AG08395 (cell line): ENCODE measurements around the gene SLC41A1.
A peak's percentile ranks its signal among the peaks of the same experiment; 100 is the strongest.

Source experiments
- DNase-seq: peaks from one replicate; pipeline ENCODE4 v3.0.0; 2012; ENCODE audit warnings: mixed read lengths, low spot score

The SLC41A1 gene

GRCh38 chr1:205787287-205787916, 25.6 kb downstream of the SLC41A1 start:
- DNase-seq, result no peak

GRCh38 chr1:205786601-205787000, 26.4 kb downstream of the SLC41A1 start:
- DNase-seq, result no peak

DNA sequence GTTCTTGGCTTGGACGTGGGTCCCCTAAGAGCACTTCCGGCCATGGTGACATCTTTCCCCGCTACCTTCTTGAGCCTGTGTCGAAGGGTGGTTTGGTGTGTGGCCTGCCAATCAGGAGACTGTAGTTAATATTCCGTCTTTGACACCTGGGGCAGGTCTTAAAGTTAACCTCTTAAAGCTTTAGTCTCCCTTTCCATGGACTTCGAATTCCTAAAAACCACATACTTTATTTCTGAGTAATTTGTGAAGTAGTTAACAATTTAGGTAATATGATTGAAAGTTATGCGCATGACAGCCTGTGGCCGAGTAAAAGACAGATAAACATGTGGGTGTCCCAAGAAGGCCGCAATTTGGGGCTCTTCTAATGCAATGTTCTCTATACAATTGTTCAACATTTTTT, 27.6 kb downstream of the SLC41A1 start:
- DNase-seq, result no peak

DNA sequence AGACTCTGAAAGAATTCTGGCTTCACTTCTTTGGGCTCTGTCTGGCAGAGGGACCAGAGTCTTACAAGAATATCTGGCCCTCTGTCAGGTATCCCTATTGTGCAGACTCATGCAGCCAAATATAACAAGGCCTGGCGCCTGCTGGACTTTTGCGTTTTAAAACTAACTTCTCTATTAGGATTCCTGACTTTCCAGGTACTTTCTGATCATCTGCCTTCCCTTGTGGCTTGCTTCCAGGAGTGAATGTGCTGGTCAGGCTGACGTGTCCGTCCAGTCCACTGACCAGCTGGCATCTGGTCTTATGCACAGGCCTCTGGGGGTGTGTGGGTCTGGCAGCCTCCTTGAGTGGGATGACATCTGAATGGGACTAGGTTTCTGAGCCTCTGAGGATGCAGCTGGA, 29.1 kb downstream of the SLC41A1 start:
- DNase-seq, result peak; percentile 35

GRCh38 chr1:205783433-205783795, 29.6 kb downstream of the SLC41A1 start:
- no peak for DNase-seq

DNA sequence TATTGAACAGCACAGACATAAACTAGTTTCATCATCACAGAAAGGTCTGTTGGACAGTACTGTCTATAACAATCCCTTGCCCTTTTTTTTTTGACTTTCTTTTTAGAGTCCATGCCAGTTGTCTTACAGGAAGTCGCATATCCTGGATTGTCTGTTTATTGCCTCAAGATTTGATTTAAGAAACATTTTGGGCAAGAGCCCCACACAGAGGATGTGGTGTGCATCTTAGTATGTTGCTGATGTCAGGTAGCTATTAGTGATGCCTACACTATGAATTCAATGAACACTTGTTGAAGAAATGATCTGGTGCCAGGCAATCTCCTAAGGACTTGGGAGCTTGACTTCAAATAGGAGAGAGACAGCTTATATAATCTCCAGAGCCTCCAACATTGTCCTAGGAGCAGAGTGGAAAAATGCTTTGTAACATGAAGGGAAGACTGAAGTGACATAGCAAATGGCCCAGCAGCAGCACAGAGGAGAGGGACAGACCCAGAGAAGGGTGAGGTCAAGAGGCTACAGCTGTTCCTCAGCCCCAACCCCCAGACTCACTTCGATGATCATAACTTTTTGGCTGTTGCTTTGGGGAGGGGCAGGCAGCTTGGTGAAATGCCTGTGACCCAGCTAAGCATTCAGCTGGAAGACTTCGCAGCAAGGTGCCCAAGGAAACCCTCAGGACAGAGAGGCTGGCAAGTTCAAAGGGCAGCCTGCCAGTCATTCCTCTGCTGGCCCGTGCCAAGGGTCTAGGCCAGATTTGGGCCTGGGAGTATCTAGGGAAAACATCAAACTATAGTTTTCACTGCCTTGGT, 30.2 kb downstream of the SLC41A1 start:
- no peak for DNase-seq

DNA sequence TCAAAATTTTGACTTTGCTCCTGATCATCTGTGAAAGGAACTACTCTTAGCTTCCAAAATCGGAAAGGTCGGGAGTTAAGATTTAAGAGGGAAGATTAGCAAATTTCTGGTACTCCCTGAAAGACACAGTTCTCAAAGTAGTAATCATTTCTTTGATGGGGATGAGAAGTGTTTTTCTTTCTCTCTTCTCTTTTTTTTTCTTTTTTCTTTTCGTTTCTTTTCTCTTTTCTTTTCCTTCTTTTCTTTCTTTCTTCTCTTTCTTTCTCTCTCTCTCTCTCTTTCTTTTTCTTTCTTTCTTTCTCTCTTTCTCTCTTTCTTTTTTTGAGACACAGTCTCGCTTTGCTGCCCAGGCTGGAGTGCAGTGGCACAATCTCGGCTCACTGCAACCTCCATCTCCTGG, 32.7 kb downstream of the SLC41A1 start:
- DNase-seq, result no peak

GRCh38 chr1:205777994-205778393, 35.0 kb downstream of the SLC41A1 start:
- DNase-seq, result no peak

- DNase-seq, result peak; percentile 40
These were observed 37.3 kb downstream of the SLC41A1 start for GRCh38 chr1:205775717-205776056.

GRCh38 chr1:205775015-205775716, 37.8 kb downstream of the SLC41A1 start, which contains the start of gene RAB29:
RAB29 (minus strand) TSS chr1:205775482; CDS start chr1:205774956, 526 bp downstream.
- peak; percentile 83 for DNase-seq

DNA sequence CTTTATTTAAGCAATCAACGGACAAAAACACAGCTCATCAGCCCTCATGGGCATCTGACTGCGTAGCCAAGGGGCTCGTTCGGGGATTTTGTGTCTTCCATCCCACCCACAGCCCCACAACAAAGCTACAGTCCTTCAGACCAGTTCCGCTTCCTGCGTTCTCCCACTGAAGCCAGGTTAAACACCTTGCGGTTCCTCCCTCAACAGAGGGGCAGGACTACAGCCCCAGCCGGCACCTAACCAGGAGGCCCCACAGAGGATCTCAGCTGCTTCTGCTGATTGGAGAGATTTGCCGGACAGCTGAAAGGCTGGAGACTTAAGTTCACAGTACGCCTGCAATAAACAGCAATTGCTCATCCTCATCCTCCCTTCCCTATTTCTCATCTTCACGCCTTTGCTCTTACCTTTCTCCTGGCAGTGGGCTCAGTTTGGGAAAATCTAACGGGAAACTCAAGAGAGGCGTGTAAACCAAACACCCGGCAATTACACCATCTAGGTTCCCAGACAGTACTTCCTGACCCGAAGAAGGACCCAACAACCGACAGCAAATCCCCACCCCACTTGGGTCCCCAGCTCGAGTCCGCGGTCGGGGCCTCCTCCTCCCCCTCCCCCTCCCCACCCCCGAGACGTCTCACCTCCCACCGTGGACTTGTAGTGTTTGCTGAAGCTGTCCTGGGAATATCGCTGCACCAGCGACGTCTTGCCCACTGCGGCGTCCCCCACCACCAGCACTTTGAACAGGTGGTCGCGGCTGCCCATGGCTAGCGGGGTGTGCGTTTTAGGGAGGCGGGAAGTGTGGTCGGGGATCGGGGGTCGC, 38.6 kb downstream of the SLC41A1 start:
- no peak for DNase-seq

DNA sequence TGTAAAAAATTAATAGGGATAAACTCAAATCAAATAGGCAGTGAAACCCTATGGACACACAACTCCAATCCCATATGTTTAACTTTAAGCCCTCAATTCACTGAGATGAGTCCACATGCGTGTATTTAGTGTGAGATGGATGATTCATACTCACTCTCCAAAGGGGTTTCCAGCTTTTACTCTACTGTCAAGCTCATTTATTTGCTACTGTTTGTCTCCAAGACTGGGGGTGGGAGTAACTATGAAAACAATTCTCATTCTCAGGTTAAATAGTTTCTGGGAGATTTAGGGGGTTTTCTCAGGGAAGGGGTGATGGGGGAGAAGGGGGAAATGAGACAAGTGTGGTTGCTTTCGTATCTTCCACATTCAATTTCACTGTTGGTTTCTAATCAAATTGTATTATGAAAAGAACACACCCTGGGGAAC, 40.4 kb downstream of the SLC41A1 start:
- no peak for DNase-seq

GRCh38 chr1:205770618-205771017, 42.4 kb downstream of the SLC41A1 start:
- no peak for DNase-seq

DNA sequence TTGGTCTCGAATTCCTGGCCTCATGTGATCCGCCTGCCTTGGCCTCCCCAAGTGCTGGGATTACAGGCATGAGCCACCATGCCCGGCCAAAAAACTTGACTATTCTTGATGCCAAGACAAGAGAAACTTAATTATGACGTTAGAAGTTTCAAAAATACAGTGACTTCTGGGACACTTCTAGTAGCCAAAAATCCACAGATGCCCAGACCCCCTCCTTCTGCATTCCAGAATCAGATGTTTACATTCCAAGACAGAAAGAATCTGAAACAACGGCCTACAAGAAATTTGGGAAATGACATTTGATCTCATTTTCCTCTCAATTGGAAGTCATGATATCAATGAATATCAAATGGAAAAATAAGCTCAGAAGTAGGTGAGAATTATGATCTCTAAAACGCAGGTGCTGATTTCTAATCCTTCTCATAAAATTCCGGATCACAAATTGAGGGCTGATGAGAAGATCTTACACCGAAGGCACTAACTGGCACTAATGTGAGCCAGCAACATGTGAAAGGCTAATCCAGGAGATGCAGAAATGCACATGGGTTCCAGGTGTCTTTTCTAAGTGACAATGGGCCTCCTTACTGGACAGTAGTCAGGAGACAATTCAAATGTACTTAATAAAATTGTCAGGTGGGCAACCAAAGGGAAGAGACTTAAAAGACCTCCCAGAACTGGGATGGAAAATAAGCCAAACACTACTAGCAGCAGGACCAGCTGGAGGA, 43.2 kb downstream of the SLC41A1 start:
- peak; percentile 72 for DNase-seq

GRCh38 chr1:205767248-205767647, 45.8 kb downstream of the SLC41A1 start:
- no peak for DNase-seq

- no peak for DNase-seq
These were observed 46.4 kb downstream of the SLC41A1 start for GRCh38 chr1:205766570-205766969.

GRCh38 chr1:205766038-205766437, 47.0 kb downstream of the SLC41A1 start:
- peak; percentile 32 for DNase-seq

- no peak for DNase-seq
These were observed 48.4 kb downstream of the SLC41A1 start for GRCh38 chr1:205764578-205764977.

DNA sequence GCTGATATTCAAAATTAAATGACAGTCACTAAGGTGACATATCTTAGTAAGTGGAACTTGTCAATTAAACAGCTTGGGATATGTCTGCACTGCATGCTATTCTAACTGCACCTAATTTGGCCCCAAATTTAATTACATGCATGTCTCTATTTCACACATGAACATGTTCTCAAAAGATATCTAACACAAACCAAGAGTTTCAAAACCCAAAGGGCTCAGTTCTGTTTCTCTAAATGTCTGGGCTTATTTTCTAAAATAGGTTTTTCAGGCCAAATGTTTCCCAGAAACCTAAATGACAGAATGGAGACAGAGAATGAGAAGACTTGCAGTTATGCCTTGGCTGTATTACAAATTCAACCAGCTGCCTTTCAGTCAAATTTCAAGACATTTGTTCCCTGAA, 49.0 kb downstream of the SLC41A1 start:
- DNase-seq, result no peak

GRCh38 chr1:205760606-205761005, 52.4 kb downstream of the SLC41A1 start:
- DNase-seq, result no peak

- no peak for DNase-seq
These were observed 56.4 kb downstream of the SLC41A1 start for GRCh38 chr1:205756552-205756951.

- no peak for DNase-seq
These were observed 58.1 kb downstream of the SLC41A1 start for GRCh38 chr1:205754857-205755256.
